ENCODE measurements around the gene CEP95. TPM values are rescaled to one million over a fixed set of nuclear protein-coding genes. Genes with fewer than 3 reads are reported as not detected.
"Not testable (repeated sequence)": the region's sequence is repeated elsewhere in the genome, so short reads cannot be mapped to it uniquely, and the experiment has no call there.

CEP95 gene
- total RNA-seq, result 10 to 100 TPM; 34.8 to 100.0 (median 69.8) TPM

- intact Hi-C loops (cut with DNase I; ENCODE audit: low total_unique reads), result no loop called here
- peak; percentile 74 to 79 for TF ChIP-seq POLR2A (IDR thresholded peaks at IDR 0.05)
- peak in 1 of 4 experiments; percentile 6 for TF ChIP-seq CTCF (IDR thresholded peaks at IDR 0.05)
- peaks cover 0 to 15% of the 10 kb centered on the region in 2 donors for H3K4me1 ChIP-seq
- peak within 1 kb of the TSS; percentile 100 for H3K27ac ChIP-seq
- H3K4me3 ChIP-seq, result peak within 1 kb of the TSS; percentile 96 to 99
- no peaks in the 10 kb centered on the region for H3K36me3 ChIP-seq
- peak; percentile 95 to 99 for DNase-seq
- no peaks in the 10 kb centered on the region for H3K27me3 ChIP-seq
- no peaks in the 10 kb centered on the region for H3K9me3 ChIP-seq
These were observed at the start of gene CEP95 for GRCh38 chr17:64506576-64507412. TSS of gene CEP95 (plus strand) at chr17:64506977. CDS start at chr17:64507098, 121 bp downstream.

GRCh38 chr17:64457156-64457555 lies 49.6 kb upstream of the CEP95 start:
- no peak overlapping the region for H3K27ac ChIP-seq
- H3K36me3 ChIP-seq, result no peaks in the 10 kb centered on the region
- no peak overlapping the region for H3K4me3 ChIP-seq
- no peak for DNase-seq
- TF ChIP-seq CTCF (IDR thresholded peaks at IDR 0.05) (no peak), POLR2A (IDR thresholded peaks at IDR 0.05) (no peak)
- intact Hi-C loops (cut with DNase I; ENCODE audit: low total_unique reads), result no loop called here
- H3K4me1 ChIP-seq, result no peaks in the 10 kb centered on the region
- H3K9me3 ChIP-seq, result no peaks in the 10 kb centered on the region
- no peaks in the 10 kb centered on the region for H3K27me3 ChIP-seq

GRCh38 chr17:64458756-64459155 lies 48.0 kb upstream of the CEP95 start:
- intact Hi-C loops (cut with DNase I; ENCODE audit: low total_unique reads), result no loop called here
- Histone ChIP-seq H3K4me3 (no peak overlapping the region), H3K27me3 (no peaks in the 10 kb centered on the region), H3K9me3 (no peaks in the 10 kb centered on the region), H3K27ac (no peak overlapping the region), H3K36me3 (no peaks in the 10 kb centered on the region), H3K4me1 (no peaks in the 10 kb centered on the region)
- DNase-seq, result no peak
- TF ChIP-seq POLR2A (IDR thresholded peaks at IDR 0.05) (no peak), CTCF (IDR thresholded peaks at IDR 0.05) (no peak)

- no peak overlapping the region for H3K4me3 ChIP-seq
- intact Hi-C loops (cut with DNase I; ENCODE audit: low total_unique reads), result no loop called here
- H3K9me3 ChIP-seq, result no peaks in the 10 kb centered on the region
- TF ChIP-seq POLR2A (IDR thresholded peaks at IDR 0.05) (no peak), CTCF (IDR thresholded peaks at IDR 0.05) (no peak)
- H3K27ac ChIP-seq, result no peak overlapping the region
- no peaks in the 10 kb centered on the region for H3K27me3 ChIP-seq
- H3K36me3 ChIP-seq, result no peaks in the 10 kb centered on the region
- no peak for DNase-seq
- no peaks in the 10 kb centered on the region for H3K4me1 ChIP-seq
These were observed 47.5 kb upstream of the CEP95 start for GRCh38 chr17:64459284-64459747.

GRCh38 chr17:64459818-64460217 lies 47.0 kb upstream of the CEP95 start:
- H3K9me3 ChIP-seq; intact Hi-C loops (cut with DNase I; ENCODE audit: low total_unique reads); H3K27me3 ChIP-seq; H3K36me3 ChIP-seq; H3K4me1 ChIP-seq; H3K4me3 ChIP-seq; H3K27ac ChIP-seq; DNase-seq: not testable (repeated sequence)
